Hindlimb muscle (tissue), 1 donor: ENCODE measurements around the gene DDX28. TPM values are rescaled to one million over a fixed set of nuclear protein-coding genes. Genes with fewer than 3 reads are reported as not detected.
A peak's percentile ranks its signal among the peaks of the same experiment; 100 is the strongest.
"Not testable (repeated sequence)": the region's sequence is repeated elsewhere in the genome, so short reads cannot be mapped to it uniquely, and the experiment has no call there.

Experiments
- DNase-seq: peaks from one replicate; pipeline ENCODE4 v3.0.0-alpha.2; 2013
- polyA plus RNA-seq: library from polyadenylated mRNA; unstranded; fragments of 120-200 nt; gene quantifications from one replicate; pipeline ENCODE4 v1.2.1, GENCODE V29; 2013; ENCODE audit not compliant: insufficient read length

DDX28 gene
- polyA plus RNA-seq, 1 donor, result 4.9 TPM

- peak; percentile 65 for DNase-seq
Measured at GRCh38 chr16:67993207-67994039, 29.6 kb downstream of the DDX28 start.

GRCh38 chr16:67992661-67993206 lies 30.3 kb downstream of the DDX28 start:
- no peak for DNase-seq

GRCh38 chr16:67990018-67990386 lies 33.0 kb downstream of the DDX28 start:
- DNase-seq, result no peak

DNA sequence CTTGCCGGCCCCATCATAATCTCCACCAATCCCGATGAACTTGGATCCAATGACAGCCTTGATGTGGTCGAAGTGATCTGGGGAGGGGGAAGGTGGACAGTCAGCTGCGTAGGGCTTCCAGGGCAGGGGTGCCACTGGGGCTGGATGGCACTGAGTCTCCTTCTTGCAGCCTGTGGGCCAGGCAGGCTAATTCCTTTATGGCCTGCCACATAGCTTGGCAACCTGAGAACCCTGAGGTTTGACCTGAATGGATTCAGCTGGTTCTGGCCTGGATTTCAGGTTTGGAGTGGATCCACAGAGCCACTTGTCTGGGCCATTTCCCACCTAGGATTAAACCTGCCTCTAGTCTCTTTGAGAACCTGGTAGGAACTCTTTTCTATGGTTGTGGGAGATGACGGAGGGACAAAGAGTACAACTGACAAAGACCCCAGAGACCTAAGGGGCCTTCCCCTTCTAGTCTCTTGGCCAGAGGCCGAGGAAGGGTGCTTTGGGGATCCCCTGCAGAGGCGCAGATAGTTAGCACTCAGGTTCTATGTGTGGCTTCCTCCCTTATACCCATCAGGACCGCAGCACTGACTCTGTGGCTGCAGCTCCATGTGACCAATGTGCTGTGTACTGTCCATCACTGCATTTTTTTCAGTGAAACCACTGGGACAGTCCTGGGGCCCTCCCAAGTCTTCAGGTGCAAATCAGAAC lies 33.6 kb downstream of the DDX28 start:
- no peak for DNase-seq

GRCh38 chr16:67988675-67989074 lies 34.4 kb downstream of the DDX28 start:
- no peak for DNase-seq

GRCh38 chr16:67987460-67988160 lies 35.4 kb downstream of the DDX28 start:
- no peak for DNase-seq

DNA sequence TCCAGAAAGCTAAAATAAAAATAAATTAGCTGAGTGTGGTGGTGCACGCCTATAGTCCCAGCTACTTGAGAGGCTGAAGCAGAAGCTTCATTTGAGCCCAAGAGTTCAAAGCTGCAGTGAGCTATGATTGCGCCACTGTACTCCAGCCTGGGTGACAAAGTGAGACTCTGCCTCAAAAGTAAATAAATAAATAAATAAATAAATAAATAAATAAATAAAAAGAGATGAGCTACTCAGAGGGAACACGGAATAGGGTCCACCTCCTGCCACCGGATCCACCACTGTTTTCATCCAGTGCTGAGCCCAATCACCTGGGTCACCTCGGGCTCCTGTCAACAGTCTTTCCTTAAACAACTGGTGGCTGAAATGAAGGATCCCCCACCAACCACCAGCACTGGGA lies 36.1 kb downstream of the DDX28 start:
- DNase-seq, result no peak

- no peak for DNase-seq
Measured at GRCh38 chr16:67982011-67982696, 40.9 kb downstream of the DDX28 start.

DNA sequence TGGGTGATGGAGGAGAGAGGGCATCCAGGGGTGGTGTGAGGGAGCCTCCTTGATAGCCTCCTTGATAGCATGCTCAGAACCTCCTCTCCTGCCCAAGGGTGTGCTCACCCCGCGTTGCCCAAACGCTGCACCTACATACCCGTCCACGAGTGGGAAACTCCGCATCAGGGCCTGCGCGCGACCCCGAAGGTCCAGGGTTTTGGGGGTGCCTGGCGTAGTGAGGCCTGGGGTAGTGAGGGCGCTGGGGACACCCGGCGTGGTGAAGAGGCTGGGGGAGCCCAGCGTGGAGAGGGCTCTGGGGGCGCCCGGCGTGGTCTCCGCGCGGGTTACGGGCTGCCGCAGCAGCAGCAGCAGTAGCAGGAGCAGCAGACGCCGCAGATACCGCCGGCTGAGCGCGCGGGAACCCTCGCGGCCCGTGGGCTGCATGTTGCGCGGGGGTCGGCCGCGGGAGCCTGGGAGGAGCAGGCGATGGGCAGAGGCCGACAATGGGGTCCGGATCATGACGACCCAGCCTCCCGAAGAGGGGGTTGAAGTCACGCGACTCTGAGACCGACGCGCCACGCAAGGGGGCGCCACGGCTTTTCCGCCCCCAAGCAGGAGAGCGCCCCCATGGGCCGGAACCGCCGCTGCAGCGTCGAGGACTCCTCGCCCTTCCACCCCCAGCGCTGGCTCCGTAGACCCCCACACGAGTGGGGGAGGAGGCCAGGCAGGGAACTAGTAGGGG lies 42.9 kb downstream of the DDX28 start, which contains the start of gene DPEP3:
Gene DPEP3 (minus strand): TSS at position 545 of the 724 bp plus-strand sequence. CDS start 119 bp downstream, at position 426.
- DNase-seq, result no peak

DNA sequence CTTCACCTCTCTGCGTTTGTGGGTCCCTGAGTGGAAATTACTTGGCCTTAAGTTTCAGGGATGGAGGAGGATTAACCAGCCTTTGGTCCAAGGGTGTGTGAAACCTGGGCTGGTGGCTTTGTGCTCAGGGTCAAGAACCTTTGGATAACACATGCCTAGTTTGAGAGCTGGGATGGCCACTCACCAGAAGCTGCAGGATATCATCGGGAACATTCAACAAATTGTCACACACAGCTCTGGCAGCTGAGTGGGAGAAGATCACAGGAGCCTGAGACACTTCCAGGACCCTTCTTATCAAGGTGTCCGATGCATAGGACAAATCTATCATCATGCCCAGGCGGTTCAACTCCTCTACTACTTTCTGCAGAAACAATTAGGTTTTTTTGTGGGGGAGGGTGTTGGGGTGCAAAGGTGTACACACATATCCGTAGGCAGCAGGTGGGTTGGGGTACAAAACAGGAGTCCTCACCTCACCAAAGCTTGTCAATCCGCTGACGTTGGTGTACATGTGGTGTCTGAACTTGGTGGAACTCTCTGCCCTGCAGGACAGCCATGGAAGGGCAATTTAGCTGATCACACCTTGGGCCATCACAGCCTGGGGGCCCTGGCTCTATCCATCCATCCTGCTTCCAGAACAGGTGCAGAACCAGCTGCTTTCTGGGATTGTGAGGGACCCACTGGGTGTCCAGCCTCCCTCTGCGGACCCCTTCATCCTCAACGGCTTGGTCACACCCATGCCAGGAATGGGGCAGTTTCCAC lies 45.4 kb downstream of the DDX28 start:
- DNase-seq, result no peak

- DNase-seq, result no peak
Measured at GRCh38 chr16:67977005-67977404, 46.0 kb downstream of the DDX28 start.

DNA sequence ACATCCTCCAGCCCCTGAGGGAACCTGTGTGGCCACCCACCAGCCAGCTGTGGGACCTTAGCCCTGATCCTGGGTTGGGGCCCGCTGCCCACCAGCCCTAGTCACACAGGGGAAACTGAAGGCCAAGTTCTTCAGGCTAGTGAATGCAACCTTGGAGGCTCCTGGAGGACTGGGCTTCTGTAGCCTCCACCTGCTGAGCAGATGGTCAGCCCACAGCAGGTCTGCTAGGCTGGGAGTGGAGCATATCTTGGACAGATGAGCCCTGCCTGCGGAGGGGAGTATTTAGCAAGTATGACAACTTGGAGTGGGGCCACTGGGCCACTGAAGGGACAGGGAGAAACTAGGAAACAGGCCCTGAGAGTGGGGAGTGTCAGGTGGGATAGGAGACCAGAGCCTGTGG lies 46.8 kb downstream of the DDX28 start:
- DNase-seq, result no peak

GRCh38 chr16:67975321-67976105 lies 47.5 kb downstream of the DDX28 start:
- no peak for DNase-seq

DNA sequence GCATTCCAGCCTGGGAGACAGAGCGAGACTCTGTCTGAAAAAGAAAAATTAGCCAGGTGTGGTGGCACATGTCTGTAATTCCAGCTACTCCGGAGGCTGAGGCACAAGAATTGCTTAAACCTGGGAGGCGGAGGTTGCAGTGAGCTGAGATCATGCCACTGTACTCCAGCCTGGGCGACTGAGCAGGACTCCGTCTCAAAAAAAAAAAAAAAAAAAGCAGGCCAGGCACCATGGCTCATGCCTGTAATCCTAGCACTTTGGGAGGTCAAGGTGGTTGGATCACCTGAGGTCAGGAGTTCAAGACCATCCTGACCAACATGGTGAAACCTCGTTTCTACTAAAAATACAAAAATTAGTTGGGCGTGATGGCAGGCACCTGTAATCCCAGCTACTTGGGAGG lies 50.7 kb downstream of the DDX28 start:
- DNase-seq, result not testable (repeated sequence)

- DNase-seq, result no peak
Measured at GRCh38 chr16:67971111-67971510, 51.9 kb downstream of the DDX28 start.

Other genes with a start within 250 kb of the DDX28 start
- gene RANBP10, start 216.7 kb downstream of the DDX28 start, polyA plus RNA-seq, result 28.8 TPM
- gene TSNAXIP1, start 216.3 kb downstream of the DDX28 start, polyA plus RNA-seq, result 2.0 TPM
- gene THAP11, start 180.9 kb downstream of the DDX28 start, polyA plus RNA-seq, result 27.0 TPM
- gene NUTF2, start 176.3 kb downstream of the DDX28 start, polyA plus RNA-seq, result 127 TPM
- 36.6 TPM for gene CENPT, start 175.5 kb downstream of the DDX28 start, polyA plus RNA-seq
- 126 TPM for gene EDC4, start 150.2 kb downstream of the DDX28 start, polyA plus RNA-seq
- gene NRN1L, start 138.3 kb downstream of the DDX28 start, polyA plus RNA-seq, result 1.6 TPM
- 23.0 TPM for gene PSKH1, start 130.0 kb downstream of the DDX28 start, polyA plus RNA-seq
- 3.1 TPM for gene CTRL, start 91.4 kb downstream of the DDX28 start, polyA plus RNA-seq
- gene PSMB10, start 86.4 kb downstream of the DDX28 start, polyA plus RNA-seq, result 33.5 TPM
- 24.4 TPM for gene LCAT, start 79.1 kb downstream of the DDX28 start, polyA plus RNA-seq
- 45.9 TPM for gene SLC12A4, start 54.6 kb downstream of the DDX28 start, polyA plus RNA-seq
- 0.09 TPM for gene DPEP3, start 42.7 kb downstream of the DDX28 start, polyA plus RNA-seq
- gene DPEP2, start 23.7 kb downstream of the DDX28 start, polyA plus RNA-seq, result 2.3 TPM
- not detected for gene DPEP2NB, start 7.3 kb downstream of the DDX28 start, polyA plus RNA-seq
- 8.7 TPM for gene DUS2, start 52 bp upstream of the DDX28 start, polyA plus RNA-seq
- gene NFATC3, start 62.1 kb upstream of the DDX28 start, polyA plus RNA-seq, result 30.2 TPM
- gene ESRP2, start 212.9 kb upstream of the DDX28 start, polyA plus RNA-seq, result 0.88 TPM
- 36.7 TPM for gene PLA2G15, start 222.1 kb upstream of the DDX28 start, polyA plus RNA-seq
- gene SLC7A6, start 241.3 kb upstream of the DDX28 start, polyA plus RNA-seq, result 8.3 TPM